PFSK-1 (cell line): ENCODE results near the gene UTP11.

Experiments
- FOXP2 ChIP-seq: optimal IDR thresholded peaks from 2 replicates; pipeline ENCODE3; 2011; ENCODE audit warnings: borderline replicate concordance, control low read depth, inconsistent platforms; ENCODE audit not compliant: insufficient read depth; ENCODE audit errors: extremely low read length, extremely low read depth
- POLR2AphosphoS5 ChIP-seq: IDR thresholded peaks from 2 replicates; pipeline ENCODE4 v1.6.1; 2012; ENCODE audit warnings: low read depth, mild to moderate bottlenecking, control low read depth, low read length, moderate library complexity
- SIN3A ChIP-seq: IDR thresholded peaks from 2 replicates; pipeline ENCODE4 v1.6.1; 2012; ENCODE audit warnings: mild to moderate bottlenecking, low read length, moderate library complexity, borderline replicate concordance; ENCODE audit not compliant: insufficient read depth
- TAF1 ChIP-seq: IDR thresholded peaks from 2 replicates; pipeline ENCODE4 v1.6.1; 2012; ENCODE audit warnings: low read length, control low read depth, borderline replicate concordance; ENCODE audit not compliant: insufficient read depth
- TF ChIP-seq, protein P1 (sequence below), 2 experiments: IDR thresholded peaks; 2 replicates each; pipeline versions ENCODE4 v1.6.1 to v1.8.0; 2011 to 2012; ENCODE audit warnings: low read depth in 2 of 2, low read length in 2 of 2, control low read depth in 1 of 2, inconsistent platforms in 1 of 2, mild to moderate bottlenecking in 1 of 2, moderate library complexity in 1 of 2; ENCODE audit not compliant: insufficient read depth in 1 of 2

DNA sequence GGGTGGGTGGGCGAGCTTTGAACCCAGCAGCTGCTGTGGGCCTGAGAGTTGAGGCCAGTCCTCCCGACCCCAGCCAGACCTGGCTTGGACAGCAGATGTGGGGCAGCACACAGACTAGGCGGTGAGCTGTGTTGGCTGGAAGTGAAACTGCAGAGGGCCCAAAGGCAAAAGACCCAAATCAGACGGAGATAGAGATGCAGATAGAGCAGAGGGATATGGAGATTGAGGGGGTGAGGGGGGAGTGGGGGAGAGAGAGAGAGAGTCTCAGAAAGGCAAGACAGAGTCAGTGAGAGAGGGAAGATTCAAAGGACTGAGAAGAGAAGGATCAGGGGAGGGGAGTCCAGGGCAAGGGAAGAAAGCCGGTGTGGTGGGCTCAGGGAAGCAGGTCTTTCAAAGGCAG, 51.1 kb downstream of the UTP11 start:
- TF ChIP-seq TAF1 (no peak), SIN3A (no peak), POLR2AphosphoS5 (no peak), FOXP2 (no peak)
- TF ChIP-seq, protein P1, sequence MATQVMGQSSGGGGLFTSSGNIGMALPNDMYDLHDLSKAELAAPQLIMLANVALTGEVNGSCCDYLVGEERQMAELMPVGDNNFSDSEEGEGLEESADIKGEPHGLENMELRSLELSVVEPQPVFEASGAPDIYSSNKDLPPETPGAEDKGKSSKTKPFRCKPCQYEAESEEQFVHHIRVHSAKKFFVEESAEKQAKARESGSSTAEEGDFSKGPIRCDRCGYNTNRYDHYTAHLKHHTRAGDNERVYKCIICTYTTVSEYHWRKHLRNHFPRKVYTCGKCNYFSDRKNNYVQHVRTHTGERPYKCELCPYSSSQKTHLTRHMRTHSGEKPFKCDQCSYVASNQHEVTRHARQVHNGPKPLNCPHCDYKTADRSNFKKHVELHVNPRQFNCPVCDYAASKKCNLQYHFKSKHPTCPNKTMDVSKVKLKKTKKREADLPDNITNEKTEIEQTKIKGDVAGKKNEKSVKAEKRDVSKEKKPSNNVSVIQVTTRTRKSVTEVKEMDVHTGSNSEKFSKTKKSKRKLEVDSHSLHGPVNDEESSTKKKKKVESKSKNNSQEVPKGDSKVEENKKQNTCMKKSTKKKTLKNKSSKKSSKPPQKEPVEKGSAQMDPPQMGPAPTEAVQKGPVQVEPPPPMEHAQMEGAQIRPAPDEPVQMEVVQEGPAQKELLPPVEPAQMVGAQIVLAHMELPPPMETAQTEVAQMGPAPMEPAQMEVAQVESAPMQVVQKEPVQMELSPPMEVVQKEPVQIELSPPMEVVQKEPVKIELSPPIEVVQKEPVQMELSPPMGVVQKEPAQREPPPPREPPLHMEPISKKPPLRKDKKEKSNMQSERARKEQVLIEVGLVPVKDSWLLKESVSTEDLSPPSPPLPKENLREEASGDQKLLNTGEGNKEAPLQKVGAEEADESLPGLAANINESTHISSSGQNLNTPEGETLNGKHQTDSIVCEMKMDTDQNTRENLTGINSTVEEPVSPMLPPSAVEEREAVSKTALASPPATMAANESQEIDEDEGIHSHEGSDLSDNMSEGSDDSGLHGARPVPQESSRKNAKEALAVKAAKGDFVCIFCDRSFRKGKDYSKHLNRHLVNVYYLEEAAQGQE (IDR thresholded peaks at IDR 0.05; ENCODE audit: insufficient read depth in 1 of 2, low read depth in 2 of 2, low read length in 2 of 2) = no peak
